Heart left ventricle (tissue), 13 donors: ENCODE data around the gene GSG1L.

ENCODE experiments used
- POLR2A ChIP-seq, 2 donors: fragments of 450-650 bp; IDR thresholded peaks; one replicate each; pipeline ENCODE4 v1.6.1; 2017; ENCODE audit warnings: antibody characterized with exemption in 2 of 2, mild to moderate bottlenecking in 2 of 2, moderate library complexity in 2 of 2
- TF ChIP-seq, protein P1 (sequence below), 12 donors: fragments of 200-600 bp; sonication (generic) in 4 of 12; IDR thresholded peaks; one replicate each; pipeline versions ENCODE4 v1.5.0 to v1.8.0; 2018 to 2022; ENCODE audit warnings: antibody characterized with exemption in 12 of 12, mild to moderate bottlenecking in 5 of 12
- donor health status: ischemic (EF 13 %, LVEDD 7.1; RV severe dilation, severe dysfunction).
- donor health status: DM: no; HTN: yes; CAD: no.
- donor health status: DM: no; HTN: no; CAD: no.
- donor health status: ischemic (EF 25% LVEDD 6.9; RV normal size, moderate dysfunction).
- donor health status: ischemic (EF 25% LVEDD 5.7; RV mildly dilated, moderate dysfunction).
- donor health status: ischemic (EF 35%, LVEDD 5.7; RV mildly dilated, moderate dysfunction).
- donor health status: nonischemic (EF 11% LVEDD 7.7; RV severe dilation, severe dysfunction).
- donor health status: DM: yes; HTN: yes; CAD: no.
- donor health status: PGD.
- donor health status: ischemic (EF 29% LVEDD 5.4; RV normal size, mild dysfunction).
- donor health status: nonischemic (EF 23%, LVEDD 6.1; RV moderate dilation, normal function).

DNA sequence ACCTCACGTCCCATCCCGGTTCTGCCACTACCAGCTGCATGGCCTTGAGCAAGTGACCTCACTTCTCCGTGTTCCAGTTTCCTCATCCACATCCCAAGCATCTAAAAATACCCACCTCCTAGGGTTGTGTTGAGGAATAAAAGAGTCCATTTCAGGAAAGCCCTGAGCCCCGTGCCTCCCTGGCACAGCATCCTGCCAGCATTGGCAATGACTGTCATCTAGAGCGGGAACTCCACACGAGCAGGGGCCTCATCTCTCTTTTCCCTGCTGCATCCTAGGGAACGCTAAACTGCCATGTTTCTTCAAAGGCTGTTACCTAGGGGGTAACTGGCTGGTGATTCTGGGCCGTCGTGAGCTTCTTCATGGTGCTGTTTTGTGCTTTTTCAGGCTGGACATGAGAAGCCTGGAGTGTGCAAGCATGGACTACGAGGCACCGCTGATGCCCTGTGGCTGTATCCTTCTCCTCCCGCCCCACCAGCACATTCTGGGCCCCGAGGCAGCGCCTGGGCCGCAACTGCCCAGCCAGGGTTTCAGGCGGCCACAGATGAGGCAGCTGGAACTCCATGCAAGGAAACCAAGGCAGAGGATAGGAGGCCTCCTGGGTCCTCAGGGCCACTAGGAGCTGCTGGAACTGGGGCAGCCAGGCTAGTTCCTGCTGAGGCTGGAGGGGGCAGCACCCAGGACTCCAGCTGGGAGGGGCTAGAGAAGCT, 292.2 kb downstream of the GSG1L start:
- TF ChIP-seq, protein P1, sequence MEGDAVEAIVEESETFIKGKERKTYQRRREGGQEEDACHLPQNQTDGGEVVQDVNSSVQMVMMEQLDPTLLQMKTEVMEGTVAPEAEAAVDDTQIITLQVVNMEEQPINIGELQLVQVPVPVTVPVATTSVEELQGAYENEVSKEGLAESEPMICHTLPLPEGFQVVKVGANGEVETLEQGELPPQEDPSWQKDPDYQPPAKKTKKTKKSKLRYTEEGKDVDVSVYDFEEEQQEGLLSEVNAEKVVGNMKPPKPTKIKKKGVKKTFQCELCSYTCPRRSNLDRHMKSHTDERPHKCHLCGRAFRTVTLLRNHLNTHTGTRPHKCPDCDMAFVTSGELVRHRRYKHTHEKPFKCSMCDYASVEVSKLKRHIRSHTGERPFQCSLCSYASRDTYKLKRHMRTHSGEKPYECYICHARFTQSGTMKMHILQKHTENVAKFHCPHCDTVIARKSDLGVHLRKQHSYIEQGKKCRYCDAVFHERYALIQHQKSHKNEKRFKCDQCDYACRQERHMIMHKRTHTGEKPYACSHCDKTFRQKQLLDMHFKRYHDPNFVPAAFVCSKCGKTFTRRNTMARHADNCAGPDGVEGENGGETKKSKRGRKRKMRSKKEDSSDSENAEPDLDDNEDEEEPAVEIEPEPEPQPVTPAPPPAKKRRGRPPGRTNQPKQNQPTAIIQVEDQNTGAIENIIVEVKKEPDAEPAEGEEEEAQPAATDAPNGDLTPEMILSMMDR (IDR thresholded peaks at IDR 0.05), result no peak
- no peak for TF ChIP-seq POLR2A (IDR thresholded peaks at IDR 0.05)
